22Rv1 (cell line): Measurements from ENCODE around the gene C8B.

ENCODE experiments used
- ZFX ChIP-seq: fragments of 450-650 bp; IDR thresholded peaks from 2 replicates; pipeline ENCODE4 v1.6.1; 2017; ENCODE audit warnings: antibody characterized with exemption, borderline replicate concordance
- TF ChIP-seq, protein P1 (sequence below): fragments of 450-650 bp; IDR thresholded peaks from 2 replicates; pipeline ENCODE4 v1.5.1; 2017; ENCODE audit warnings: mild to moderate bottlenecking

GRCh38 chr1:56938646-56939045 is 27.2 kb downstream of the C8B start:
- TF ChIP-seq, protein P1, sequence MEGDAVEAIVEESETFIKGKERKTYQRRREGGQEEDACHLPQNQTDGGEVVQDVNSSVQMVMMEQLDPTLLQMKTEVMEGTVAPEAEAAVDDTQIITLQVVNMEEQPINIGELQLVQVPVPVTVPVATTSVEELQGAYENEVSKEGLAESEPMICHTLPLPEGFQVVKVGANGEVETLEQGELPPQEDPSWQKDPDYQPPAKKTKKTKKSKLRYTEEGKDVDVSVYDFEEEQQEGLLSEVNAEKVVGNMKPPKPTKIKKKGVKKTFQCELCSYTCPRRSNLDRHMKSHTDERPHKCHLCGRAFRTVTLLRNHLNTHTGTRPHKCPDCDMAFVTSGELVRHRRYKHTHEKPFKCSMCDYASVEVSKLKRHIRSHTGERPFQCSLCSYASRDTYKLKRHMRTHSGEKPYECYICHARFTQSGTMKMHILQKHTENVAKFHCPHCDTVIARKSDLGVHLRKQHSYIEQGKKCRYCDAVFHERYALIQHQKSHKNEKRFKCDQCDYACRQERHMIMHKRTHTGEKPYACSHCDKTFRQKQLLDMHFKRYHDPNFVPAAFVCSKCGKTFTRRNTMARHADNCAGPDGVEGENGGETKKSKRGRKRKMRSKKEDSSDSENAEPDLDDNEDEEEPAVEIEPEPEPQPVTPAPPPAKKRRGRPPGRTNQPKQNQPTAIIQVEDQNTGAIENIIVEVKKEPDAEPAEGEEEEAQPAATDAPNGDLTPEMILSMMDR = no peak
- TF ChIP-seq ZFX = no peak
